Hematopoietic multipotent progenitor cell treated with erythropoietin and hydrocortisone succinate and interleukin-3 and kit ligand, for 17 days (in vitro differentiated cells): ENCODE measurements around the gene DSCAM.

Source experiments
- DNase-seq: peaks from one replicate; pipeline ENCODE4 v3.0.0-alpha.2; 2015; ENCODE audit warnings: low spot score

The DSCAM gene

DNA sequence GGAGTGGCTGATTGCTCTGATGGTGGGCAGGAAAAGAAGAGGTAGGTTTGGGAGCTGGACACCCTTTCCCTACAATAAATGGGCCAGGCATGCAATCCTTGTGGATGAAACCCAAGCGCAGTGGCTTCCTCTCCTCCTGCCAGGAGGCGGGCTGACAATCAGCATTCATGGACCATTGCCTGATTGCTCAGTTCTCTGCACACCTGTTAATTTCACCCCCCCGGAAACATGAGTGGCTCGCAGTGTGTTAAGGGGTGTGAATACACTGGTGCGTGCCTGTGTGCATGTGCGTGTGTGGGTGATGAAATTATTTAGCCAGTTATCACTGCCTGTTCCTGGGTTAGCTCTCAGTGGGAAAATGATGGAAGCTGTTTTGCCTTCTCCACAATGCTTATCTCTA, 669.0 kb downstream of the DSCAM start:
- no peak for DNase-seq

GRCh38 chr21:40176724-40177123, 670.2 kb downstream of the DSCAM start:
- no peak for DNase-seq

GRCh38 chr21:40173816-40174215, 673.1 kb downstream of the DSCAM start:
- DNase-seq = no peak

- no peak for DNase-seq
Measured at GRCh38 chr21:40169971-40170370, 677.0 kb downstream of the DSCAM start.

DNA sequence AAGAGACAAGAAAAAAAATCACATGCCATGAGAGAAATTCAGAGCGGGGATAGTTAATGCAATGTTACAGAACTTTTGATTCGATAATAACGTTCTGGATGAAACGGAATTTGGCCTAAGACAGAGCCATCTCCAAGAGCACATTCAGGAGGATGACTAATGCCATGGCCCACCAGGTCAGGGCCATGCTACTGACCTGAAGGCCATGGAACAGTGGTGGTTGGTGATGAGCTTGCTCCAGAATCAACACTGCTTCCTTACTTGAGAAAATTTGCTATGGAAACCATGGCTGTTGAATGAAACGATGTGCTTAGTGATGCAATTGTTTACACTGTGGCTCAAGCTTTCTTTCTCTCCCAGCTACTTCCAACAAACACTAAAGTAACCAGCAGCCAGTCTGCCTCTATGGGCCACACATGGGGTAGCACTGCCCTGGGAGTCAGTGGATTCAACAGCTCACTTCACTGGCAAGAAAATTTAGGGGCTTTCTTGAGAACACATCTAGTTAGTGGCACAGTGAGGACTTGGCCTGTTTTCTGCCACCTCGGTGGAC, 680.6 kb downstream of the DSCAM start:
- DNase-seq = no peak

GRCh38 chr21:40165773-40166070, 681.2 kb downstream of the DSCAM start:
- no peak for DNase-seq

GRCh38 chr21:40164905-40165772, 681.8 kb downstream of the DSCAM start:
- DNase-seq = no peak

- DNase-seq = no peak
Measured at GRCh38 chr21:40162075-40162474, 684.9 kb downstream of the DSCAM start.

DNA sequence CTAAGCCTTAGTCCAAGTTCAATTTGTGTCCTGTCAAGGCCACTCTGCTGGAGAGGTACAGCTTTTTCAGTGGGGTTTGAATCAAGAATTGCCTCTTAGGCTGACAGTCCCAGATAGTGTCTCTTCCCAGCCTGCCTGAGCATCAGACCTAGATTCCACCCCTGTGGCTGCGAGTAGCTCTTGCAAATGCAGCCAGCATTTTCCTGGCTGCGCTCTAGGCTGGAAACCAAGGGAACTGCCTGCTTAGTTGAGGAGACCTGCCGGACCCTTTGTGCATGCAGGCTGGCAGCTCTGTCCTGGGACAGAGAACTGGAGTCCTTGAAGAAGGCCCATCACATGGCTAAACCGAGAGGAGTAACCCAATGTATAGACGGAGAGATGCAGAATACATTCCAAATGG, 686.0 kb downstream of the DSCAM start:
- no peak for DNase-seq

DNA sequence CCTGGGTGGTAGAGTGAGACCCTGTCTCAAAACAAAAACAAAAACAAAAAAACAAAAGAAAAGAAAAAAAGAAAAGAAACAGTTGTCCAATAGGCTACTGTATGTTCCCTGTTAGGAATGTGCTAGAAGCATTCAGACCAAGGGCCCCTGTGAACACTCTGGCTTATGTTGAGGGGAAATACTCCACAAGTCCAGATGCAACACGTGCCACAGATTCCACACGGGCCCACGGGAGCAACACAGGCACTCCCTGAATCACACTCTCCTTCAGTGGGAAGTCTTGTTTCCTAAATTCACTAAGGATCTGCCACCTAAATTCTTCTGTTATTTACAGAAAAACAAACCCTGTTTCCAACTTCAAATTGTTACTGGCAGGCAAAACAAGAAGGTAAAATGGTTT, 688.6 kb downstream of the DSCAM start:
- DNase-seq = no peak

- no peak for DNase-seq
Measured at GRCh38 chr21:40155563-40155962, 691.4 kb downstream of the DSCAM start.

DNA sequence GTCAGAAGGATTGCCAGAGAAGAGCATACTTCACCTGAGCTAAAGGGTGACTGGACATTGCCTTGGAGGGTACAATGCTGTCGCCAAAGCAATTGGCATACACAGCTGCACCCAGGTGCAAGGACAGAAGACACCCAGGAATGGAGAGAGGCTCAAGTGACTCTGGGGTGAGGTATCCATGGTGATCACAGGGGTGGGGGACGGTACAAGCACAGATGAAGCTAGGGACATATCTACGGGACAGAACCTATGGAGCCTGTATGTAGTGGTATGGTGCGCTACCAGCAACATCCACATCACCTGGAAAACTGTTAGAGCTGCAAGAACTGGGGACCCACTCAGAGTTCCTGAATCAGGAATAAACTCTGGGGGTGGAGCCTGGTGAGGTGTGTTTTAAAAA, 693.6 kb downstream of the DSCAM start:
- no peak for DNase-seq

- no peak for DNase-seq
Measured at GRCh38 chr21:40152476-40152875, 694.5 kb downstream of the DSCAM start.

GRCh38 chr21:40151611-40152010, 695.3 kb downstream of the DSCAM start:
- DNase-seq = no peak

DNA sequence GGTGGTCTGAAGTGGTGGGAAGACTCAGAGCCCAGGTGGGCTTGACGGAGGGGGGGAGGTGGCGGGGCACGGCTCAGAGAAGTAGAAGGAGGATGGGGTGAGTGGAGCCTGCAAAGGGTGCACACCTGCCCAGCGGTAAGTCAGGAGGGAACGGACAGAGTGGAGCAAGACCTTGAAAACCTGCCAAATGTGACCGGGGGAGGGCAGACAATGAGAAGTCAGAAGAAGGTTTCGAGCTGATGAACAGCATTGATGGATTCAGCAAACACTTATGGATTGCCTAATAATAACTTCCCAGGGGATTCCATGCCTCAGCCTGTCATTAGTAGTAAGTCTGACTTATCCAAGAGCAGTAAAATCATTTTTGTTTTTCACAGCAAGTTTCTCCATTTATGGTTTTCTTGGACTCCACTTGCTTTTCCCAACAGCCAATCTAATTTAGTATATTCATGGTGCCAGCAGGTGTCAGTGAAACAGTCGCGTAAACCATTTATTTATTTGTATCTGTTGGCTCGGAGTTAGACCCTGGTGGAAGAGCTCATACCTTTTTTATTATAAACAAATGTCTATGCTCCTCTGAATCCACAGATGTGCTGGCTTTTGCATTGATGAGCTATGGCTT, 700.6 kb downstream of the DSCAM start:
- DNase-seq = no peak

DNA sequence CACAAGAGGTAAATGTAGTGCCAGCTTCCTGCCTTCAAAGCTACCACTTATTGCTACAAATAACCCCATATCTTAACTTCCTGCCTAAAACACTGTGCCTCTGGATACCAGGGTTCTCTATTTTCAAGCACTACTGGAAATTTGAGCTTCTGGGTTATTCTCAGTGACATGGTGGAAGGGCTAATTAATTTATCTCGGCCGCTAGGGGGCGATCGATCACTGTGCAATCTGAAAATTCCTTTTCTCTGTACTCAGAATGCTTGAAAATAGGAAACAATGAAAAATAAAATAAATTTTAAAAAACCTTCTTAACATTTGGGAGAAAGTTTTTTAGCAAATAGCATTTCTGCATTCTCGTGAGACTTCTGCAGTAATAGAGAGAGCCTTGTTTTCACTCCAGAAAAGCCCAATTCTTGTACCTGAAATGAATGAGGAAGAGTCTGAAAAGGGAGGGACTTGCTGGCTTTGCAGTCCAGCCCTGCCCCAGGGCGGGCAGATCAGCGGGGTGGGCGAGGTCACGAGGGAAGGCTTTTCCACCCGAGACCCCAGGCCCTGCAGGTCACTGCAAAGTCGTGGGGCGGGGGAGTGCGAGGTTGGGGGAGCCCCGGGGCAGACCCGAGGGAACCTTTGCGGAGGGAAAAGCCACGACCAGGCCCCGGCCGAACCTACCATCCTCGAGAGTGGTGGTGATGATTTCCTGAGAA, 703.0 kb downstream of the DSCAM start:
- DNase-seq = peak; percentile 7

- no peak for DNase-seq
Measured at GRCh38 chr21:40141621-40142020, 705.3 kb downstream of the DSCAM start.

GRCh38 chr21:40140675-40141074, 706.3 kb downstream of the DSCAM start:
- DNase-seq = no peak

DNA sequence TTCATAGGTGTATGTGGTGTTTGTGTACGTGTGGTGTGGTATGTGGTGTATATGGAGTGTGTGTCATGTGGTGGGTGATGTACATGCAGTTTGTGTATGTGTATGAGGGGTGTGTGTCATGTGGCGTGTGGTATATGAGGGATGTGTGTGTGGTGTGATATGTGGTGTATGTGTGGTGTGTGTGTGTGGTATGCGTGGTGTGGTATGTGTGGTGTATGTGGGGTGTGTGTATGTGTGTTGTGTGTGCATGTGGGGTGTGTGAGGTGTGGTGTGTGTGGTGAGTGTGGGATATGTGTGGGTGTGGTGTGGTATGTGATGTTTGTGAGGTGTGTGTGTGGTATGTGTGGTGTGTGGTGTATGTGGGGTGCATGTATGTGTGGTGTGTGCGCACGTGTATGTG, 707.3 kb downstream of the DSCAM start:
- no peak for DNase-seq

GRCh38 chr21:40136571-40136970, 710.4 kb downstream of the DSCAM start:
- DNase-seq = no peak

GRCh38 chr21:40134731-40135492, 712.0 kb downstream of the DSCAM start:
- DNase-seq = no peak

GRCh38 chr21:40130476-40130875, 716.5 kb downstream of the DSCAM start:
- DNase-seq = no peak
